ENCODE results near the gene CRABP2.
A peak's percentile ranks its signal among the peaks of the same experiment; 100 is the strongest.

CRABP2 gene

GRCh38 chr1:156662005-156662799, 43.2 kb downstream of the CRABP2 start:
- no peak for TF ChIP-seq EZH2phosphoT487 (conservative IDR thresholded peaks at IDR 0.05; ENCODE audit: low read length)
- TF ChIP-seq CTCF (IDR thresholded peaks at IDR 0.05; ENCODE audit: insufficient read depth, low read length, poor library complexity, severe bottlenecking): no peak
- no peaks in the 10 kb centered on the region for H3K36me3 ChIP-seq (ENCODE audit: low read length)
- H3K4me3 ChIP-seq (ENCODE audit: insufficient read depth, low read length, poor library complexity, severe bottlenecking): no peak overlapping the region
- H3K4me2 ChIP-seq (ENCODE audit: low read depth, low read length, poor library complexity, severe bottlenecking): no peak overlapping the region
- no peaks in the 10 kb centered on the region for H3K9me3 ChIP-seq (ENCODE audit: insufficient read depth, low read length)
- no peaks in the 10 kb centered on the region for H3K79me2 ChIP-seq (ENCODE audit: insufficient read depth, low read length)
- H2AFZ ChIP-seq (ENCODE audit: low read depth, low read length, severe bottlenecking): no peak overlapping the region
- H3F3A ChIP-seq (ENCODE audit: insufficient read depth): no peaks in the 10 kb centered on the region
- no peaks in the 10 kb centered on the region for H3K27me3 ChIP-seq (ENCODE audit: low read length)
- no peak overlapping the region for H3K27ac ChIP-seq (ENCODE audit: low read depth, low read length)
- H3K9me2 ChIP-seq (replicated peaks; ENCODE audit: insufficient read depth, low read length): no peaks in the 10 kb centered on the region
- H4K20me1 ChIP-seq (ENCODE audit: low read depth, low read length): no peaks in the 10 kb centered on the region
- H3K9ac ChIP-seq (ENCODE audit: low read length): no peak overlapping the region

GRCh38 chr1:156660752-156661112, 44.7 kb downstream of the CRABP2 start:
- Histone ChIP-seq H3K79me2 (ENCODE audit: insufficient read depth, low read length) (no peaks in the 10 kb centered on the region), H3K27me3 (ENCODE audit: low read length) (no peaks in the 10 kb centered on the region), H3K9me3 (ENCODE audit: insufficient read depth, low read length) (no peaks in the 10 kb centered on the region), H3K36me3 (ENCODE audit: low read length) (no peaks in the 10 kb centered on the region), H3F3A (ENCODE audit: insufficient read depth) (no peaks in the 10 kb centered on the region), H3K9me2 (replicated peaks; ENCODE audit: insufficient read depth, low read length) (no peaks in the 10 kb centered on the region), H3K27ac (ENCODE audit: low read depth, low read length) (no peak overlapping the region), H3K9ac (ENCODE audit: low read length) (no peak overlapping the region), H3K4me3 (ENCODE audit: insufficient read depth, low read length, poor library complexity, severe bottlenecking) (no peak overlapping the region), H2AFZ (ENCODE audit: low read depth, low read length, severe bottlenecking) (no peak overlapping the region), H4K20me1 (ENCODE audit: low read depth, low read length) (no peaks in the 10 kb centered on the region), H3K4me2 (ENCODE audit: low read depth, low read length, poor library complexity, severe bottlenecking) (no peak overlapping the region)
- no peak for TF ChIP-seq CTCF (IDR thresholded peaks at IDR 0.05; ENCODE audit: insufficient read depth, low read length, poor library complexity, severe bottlenecking)
- no peak for TF ChIP-seq EZH2phosphoT487 (conservative IDR thresholded peaks at IDR 0.05; ENCODE audit: low read length)

- Histone ChIP-seq H3K79me2 (ENCODE audit: insufficient read depth, low read length) (no peaks in the 10 kb centered on the region), H2AFZ (ENCODE audit: low read depth, low read length, severe bottlenecking) (no peak overlapping the region), H3K9me3 (ENCODE audit: insufficient read depth, low read length) (no peaks in the 10 kb centered on the region), H3K4me3 (ENCODE audit: insufficient read depth, low read length, poor library complexity, severe bottlenecking) (no peak overlapping the region), H3K4me2 (ENCODE audit: low read depth, low read length, poor library complexity, severe bottlenecking) (no peak overlapping the region), H3K9ac (ENCODE audit: low read length) (no peak overlapping the region), H3K9me2 (replicated peaks; ENCODE audit: insufficient read depth, low read length) (no peaks in the 10 kb centered on the region), H4K20me1 (ENCODE audit: low read depth, low read length) (no peaks in the 10 kb centered on the region), H3K27ac (ENCODE audit: low read depth, low read length) (no peak overlapping the region), H3F3A (ENCODE audit: insufficient read depth) (no peaks in the 10 kb centered on the region), H3K36me3 (ENCODE audit: low read length) (no peaks in the 10 kb centered on the region), H3K27me3 (ENCODE audit: low read length) (no peaks in the 10 kb centered on the region)
- TF ChIP-seq EZH2phosphoT487 (conservative IDR thresholded peaks at IDR 0.05; ENCODE audit: low read length) (no peak), CTCF (IDR thresholded peaks at IDR 0.05; ENCODE audit: insufficient read depth, low read length, poor library complexity, severe bottlenecking) (peak; percentile 99)
These were observed 45.2 kb downstream of the CRABP2 start for GRCh38 chr1:156659988-156660751.

Measured in SU-DHL-6 (cell line).